NOMO-1 treated with DMSO at 0.1 percent for 48 hours (cell line): ENCODE measurements around the gene PSMF1.

Source experiments
- DNase-seq: peaks from one replicate; lab custom pipeline; 2025; ENCODE audit not compliant: unreplicated experiment; lab: John Stamatoyannopoulos, UW

Gene PSMF1

GRCh38 chr20:1163653-1164052, 45.3 kb downstream of the PSMF1 start:
- no peak for DNase-seq

- no peak for DNase-seq
Observed at GRCh38 chr20:1164871-1165270, 46.5 kb downstream of the PSMF1 start.

- DNase-seq: no peak
Observed at GRCh38 chr20:1165521-1165920, 47.1 kb downstream of the PSMF1 start.

- DNase-seq: no peak
Observed at GRCh38 chr20:1165941-1166340, 47.5 kb downstream of the PSMF1 start.

- no peak for DNase-seq
Observed at GRCh38 chr20:1166948-1167720, 48.7 kb downstream of the PSMF1 start.

GRCh38 chr20:1169224-1169623, 50.8 kb downstream of the PSMF1 start:
- no peak for DNase-seq

- no peak for DNase-seq
Observed at GRCh38 chr20:1171461-1172093, 53.2 kb downstream of the PSMF1 start.

GRCh38 chr20:1173698-1174097, 55.3 kb downstream of the PSMF1 start:
- DNase-seq: no peak

- DNase-seq: no peak
Observed at GRCh38 chr20:1174787-1175186, 56.4 kb downstream of the PSMF1 start.

GRCh38 chr20:1177680-1178079, 59.3 kb downstream of the PSMF1 start:
- DNase-seq: no peak

GRCh38 chr20:1178103-1178502, 59.7 kb downstream of the PSMF1 start:
- no peak for DNase-seq

- DNase-seq: no peak
Observed at GRCh38 chr20:1178623-1179022, 60.2 kb downstream of the PSMF1 start.

- no peak for DNase-seq
Observed at GRCh38 chr20:1180949-1181348, 62.5 kb downstream of the PSMF1 start.

- DNase-seq: no peak
Observed at GRCh38 chr20:1182106-1182505, 63.7 kb downstream of the PSMF1 start.

GRCh38 chr20:1183153-1183552, 64.8 kb downstream of the PSMF1 start:
- DNase-seq: no peak

- no peak for DNase-seq
Observed at GRCh38 chr20:1184260-1184637, 65.8 kb downstream of the PSMF1 start.

GRCh38 chr20:1184638-1185315, 66.4 kb downstream of the PSMF1 start, which contains the start of gene TMEM74B:
Gene TMEM74B (minus strand): TSS chr20:1184981. CDS start chr20:1183801, 1,180 bp downstream.
- DNase-seq: no peak

GRCh38 chr20:1185316-1185741, 66.9 kb downstream of the PSMF1 start:
- no peak for DNase-seq

GRCh38 chr20:1185790-1186334, 67.5 kb downstream of the PSMF1 start:
- peak; percentile 17 for DNase-seq

GRCh38 chr20:1186367-1186991, 68.1 kb downstream of the PSMF1 start:
- no peak for DNase-seq

- DNase-seq: no peak
Observed at GRCh38 chr20:1187605-1188171, 69.3 kb downstream of the PSMF1 start.
